ENCODE measurements around the gene PLAGL1.

Gene PLAGL1

DNA sequence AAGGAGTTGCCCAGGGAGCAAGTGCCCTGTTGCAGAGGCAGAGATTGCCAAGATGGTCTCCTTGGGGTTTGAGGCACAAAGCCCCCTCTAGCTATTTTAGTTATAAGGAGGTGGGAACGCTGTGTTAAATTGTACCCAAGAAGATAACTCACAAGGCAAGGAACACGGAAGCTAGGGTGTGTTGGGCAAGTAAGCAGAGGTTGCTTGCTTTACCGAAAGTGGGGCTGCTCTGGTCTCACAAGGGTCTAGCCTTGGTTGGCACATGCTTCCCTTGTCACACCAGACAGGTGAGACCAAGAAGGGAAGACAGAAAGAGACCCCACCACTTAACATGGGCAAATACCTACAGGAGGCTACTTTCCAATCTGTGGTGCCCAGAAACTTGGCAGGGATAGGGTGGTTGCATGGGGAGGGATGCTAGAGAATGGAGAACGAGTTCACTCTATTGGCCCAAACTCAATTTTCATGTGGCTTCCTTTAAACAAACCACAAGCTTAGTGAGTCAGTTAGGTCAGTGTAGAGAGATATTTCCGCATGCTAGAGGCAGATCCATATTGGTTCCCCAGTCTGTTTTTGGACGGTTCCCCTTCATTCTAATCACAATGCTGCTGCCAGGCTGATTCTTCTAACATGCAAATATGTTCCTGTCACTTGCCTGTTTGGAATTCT lies 42.4 kb downstream of the PLAGL1 start:
- no peak overlapping the region for H3K4me3 ChIP-seq (replicated peaks in 1 of 2; ENCODE audit: low read depth in 2 of 2, low read length in 2 of 2)
- TF ChIP-seq, protein P1, sequence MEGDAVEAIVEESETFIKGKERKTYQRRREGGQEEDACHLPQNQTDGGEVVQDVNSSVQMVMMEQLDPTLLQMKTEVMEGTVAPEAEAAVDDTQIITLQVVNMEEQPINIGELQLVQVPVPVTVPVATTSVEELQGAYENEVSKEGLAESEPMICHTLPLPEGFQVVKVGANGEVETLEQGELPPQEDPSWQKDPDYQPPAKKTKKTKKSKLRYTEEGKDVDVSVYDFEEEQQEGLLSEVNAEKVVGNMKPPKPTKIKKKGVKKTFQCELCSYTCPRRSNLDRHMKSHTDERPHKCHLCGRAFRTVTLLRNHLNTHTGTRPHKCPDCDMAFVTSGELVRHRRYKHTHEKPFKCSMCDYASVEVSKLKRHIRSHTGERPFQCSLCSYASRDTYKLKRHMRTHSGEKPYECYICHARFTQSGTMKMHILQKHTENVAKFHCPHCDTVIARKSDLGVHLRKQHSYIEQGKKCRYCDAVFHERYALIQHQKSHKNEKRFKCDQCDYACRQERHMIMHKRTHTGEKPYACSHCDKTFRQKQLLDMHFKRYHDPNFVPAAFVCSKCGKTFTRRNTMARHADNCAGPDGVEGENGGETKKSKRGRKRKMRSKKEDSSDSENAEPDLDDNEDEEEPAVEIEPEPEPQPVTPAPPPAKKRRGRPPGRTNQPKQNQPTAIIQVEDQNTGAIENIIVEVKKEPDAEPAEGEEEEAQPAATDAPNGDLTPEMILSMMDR (IDR thresholded peaks at IDR 0.05; ENCODE audit: low read depth, low read length) = no peak
- DNase-seq (ENCODE audit: low read depth in 2 of 2) = peak; percentile 71 to 73

DNA sequence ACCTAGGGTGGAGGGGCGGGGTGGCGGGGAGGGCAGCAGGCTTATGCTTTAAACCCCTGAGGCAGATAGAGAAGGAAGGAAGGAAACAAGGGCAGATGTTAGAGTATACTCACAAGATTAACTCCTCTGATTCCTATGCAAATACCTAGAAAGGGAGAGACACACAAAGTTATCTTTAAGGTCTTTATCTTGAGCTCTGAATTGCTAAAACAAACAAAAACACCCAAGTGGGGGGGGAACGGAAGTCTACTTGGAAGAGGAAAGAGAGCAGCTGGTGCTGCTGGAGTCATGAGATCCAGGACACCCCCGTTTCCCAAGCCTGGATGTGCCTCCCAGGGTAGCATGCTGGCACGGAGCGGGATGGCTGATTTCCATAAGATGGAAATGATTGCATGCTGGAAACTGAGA lies 43.4 kb downstream of the PLAGL1 start:
- peak in 1 of 2 donors; percentile 49 for DNase-seq (ENCODE audit: low read depth in 2 of 2)
- no peak overlapping the region for H3K4me3 ChIP-seq (replicated peaks in 1 of 2; ENCODE audit: low read depth in 2 of 2, low read length in 2 of 2)
- TF ChIP-seq, protein P1 (IDR thresholded peaks at IDR 0.05; ENCODE audit: low read depth, low read length) = no peak

- TF ChIP-seq, protein P1 (IDR thresholded peaks at IDR 0.05; ENCODE audit: low read depth, low read length) = no peak
- no peak overlapping the region for H3K4me3 ChIP-seq (replicated peaks in 1 of 2; ENCODE audit: low read depth in 2 of 2, low read length in 2 of 2)
- DNase-seq (ENCODE audit: low read depth in 2 of 2) = no peak
Observed at GRCh38 chr6:143963158-143963919, 44.7 kb downstream of the PLAGL1 start.

GRCh38 chr6:143961886-143962878 lies 45.9 kb downstream of the PLAGL1 start:
- TF ChIP-seq, protein P1 (IDR thresholded peaks at IDR 0.05; ENCODE audit: low read depth, low read length) = peak; percentile 29
- peak; percentile 32 to 68 for DNase-seq (ENCODE audit: low read depth in 2 of 2)
- no peak overlapping the region for H3K4me3 ChIP-seq (replicated peaks in 1 of 2; ENCODE audit: low read depth in 2 of 2, low read length in 2 of 2)

GRCh38 chr6:143961066-143961465 lies 47.0 kb downstream of the PLAGL1 start:
- H3K4me3 ChIP-seq (replicated peaks in 1 of 2; ENCODE audit: low read depth in 2 of 2, low read length in 2 of 2) = no peak overlapping the region
- no peak for DNase-seq (ENCODE audit: low read depth in 2 of 2)
- TF ChIP-seq, protein P1 (IDR thresholded peaks at IDR 0.05; ENCODE audit: low read depth, low read length) = no peak

DNA sequence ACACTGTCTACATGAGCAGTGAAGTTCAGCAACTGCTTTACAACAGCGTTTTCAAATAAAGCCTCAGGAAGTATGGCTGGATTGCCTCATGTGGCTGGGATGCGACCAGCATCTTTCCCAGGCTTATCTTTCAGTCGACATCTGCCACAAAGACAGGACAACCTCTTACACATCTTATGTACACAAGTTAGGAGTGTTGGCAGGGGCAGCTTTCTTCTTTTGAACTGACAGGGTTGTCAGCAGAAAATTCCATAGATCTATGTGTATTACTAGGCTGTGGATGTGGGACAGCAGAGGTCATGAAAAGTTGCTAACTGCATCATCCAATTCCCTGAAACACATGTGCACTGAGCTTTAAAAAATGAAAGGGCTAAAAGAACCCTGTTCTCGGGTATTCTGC lies 48.1 kb downstream of the PLAGL1 start:
- DNase-seq (ENCODE audit: low read depth in 2 of 2) = no peak
- TF ChIP-seq, protein P1 (IDR thresholded peaks at IDR 0.05; ENCODE audit: low read depth, low read length) = no peak
- H3K4me3 ChIP-seq (replicated peaks in 1 of 2; ENCODE audit: low read depth in 2 of 2, low read length in 2 of 2) = no peak overlapping the region

Measured in cardiac fibroblast (primary cell).